ENCODE measurements around the gene PIK3CA. TPM values are rescaled to one million over a fixed set of nuclear protein-coding genes. Genes with fewer than 3 reads are reported as not detected.

PIK3CA gene
- total RNA-seq, 1 experiment from 2014 or later, result 12.0 TPM

- H3K18ac ChIP-seq (ENCODE audit: insufficient read length, low read depth, low read length), result no peak overlapping the region
- no peak overlapping the region for H4K5ac ChIP-seq (ENCODE audit: insufficient read length, low read depth, low read length)
- H3T11ph ChIP-seq (ENCODE audit: low read length), result no peak overlapping the region
- H3K23me2 ChIP-seq (ENCODE audit: insufficient read length, low read depth, low read length, poor library complexity, severe bottlenecking), result no peaks in the 10 kb centered on the region
- H2BK120ac ChIP-seq (ENCODE audit: low read depth, low read length, poor library complexity, severe bottlenecking), result no peak overlapping the region
- H3K14ac ChIP-seq (ENCODE audit: insufficient read depth, low read length), result no peak overlapping the region
- H4K8ac ChIP-seq (replicated peaks; ENCODE audit: insufficient read length, low read depth, low read length), result no peak overlapping the region
- H3K4ac ChIP-seq (ENCODE audit: low read depth, low read length), result no peak overlapping the region
- H3K4me3 Mint-ChIP-seq, result no peak overlapping the region
- H3K56ac ChIP-seq (ENCODE audit: insufficient read length, low read depth, low read length), result no peak overlapping the region
- no peak overlapping the region for H4K91ac ChIP-seq (ENCODE audit: insufficient read length, low read depth, low read length)
- no peak overlapping the region for H2BK20ac ChIP-seq (ENCODE audit: low read depth, low read length, poor library complexity, severe bottlenecking)
- H2AFZ ChIP-seq (ENCODE audit: low read length), result no peak overlapping the region
- H2BK5ac ChIP-seq (ENCODE audit: insufficient read length, low read length), result no peak overlapping the region
- no peaks in the 10 kb centered on the region for H3K9me3 Mint-ChIP-seq
- H3K79me1 ChIP-seq (ENCODE audit: insufficient read depth, low read depth, low read length, poor library complexity, severe bottlenecking), result no peaks in the 10 kb centered on the region
- H3K4me2 ChIP-seq (ENCODE audit: insufficient read depth, insufficient read length, low read length), result no peak overlapping the region
- WGBS (ENCODE audit: extremely low coverage, insufficient read length, low lambda C conversion rate), result no CpG with 5 or more reads among the region's 3 CpGs
- DNase-seq, result no peak
- H2BK15ac ChIP-seq (ENCODE audit: low read depth, low read length), result no peak overlapping the region
- peaks cover 4% of the 10 kb centered on the region; the same call in 1 of the 2 replicates for H3K4me1 ChIP-seq (ENCODE audit: insufficient read depth, low read length)
- no peak overlapping the region for H3K27ac Mint-ChIP-seq
- peaks cover 44 to 49% of the 10 kb centered on the region in 2 experiments for H3K4me1 Mint-ChIP-seq
- no peaks in the 10 kb centered on the region for H3K27me3 ChIP-seq (ENCODE audit: insufficient read depth, low read length)
- no peaks in the 10 kb centered on the region for H3K79me2 ChIP-seq (ENCODE audit: insufficient read depth, low read length)
- H4K20me1 ChIP-seq (ENCODE audit: control insufficient read depth, insufficient read depth, insufficient read length), result no peaks in the 10 kb centered on the region
- H3K9ac ChIP-seq (ENCODE audit: extremely low read depth, insufficient read length, low read length), result no peak overlapping the region
- no peak overlapping the region for H2BK12ac ChIP-seq (ENCODE audit: insufficient read length, low read depth, low read length)
- no peak overlapping the region for H3K27ac ChIP-seq (ENCODE audit: insufficient read length, low read depth, low read length)
- H3K27me3 Mint-ChIP-seq (ENCODE audit: low read depth), result no peaks in the 10 kb centered on the region
- no peaks in the 10 kb centered on the region for H3K9me3 ChIP-seq (ENCODE audit: control insufficient read depth, low read depth, low read length)
- H3K36me3 Mint-ChIP-seq (ENCODE audit: insufficient read depth in 1 of 3, low read depth in 3 of 3), result no peaks in the 10 kb centered on the region
- no peak for TF ChIP-seq CTCF (conservative IDR thresholded peaks at IDR 0.05)
- no peak overlapping the region for H3K23ac ChIP-seq (ENCODE audit: insufficient read length, low read depth, low read length)
- H2AK5ac ChIP-seq (ENCODE audit: insufficient read length, low read length), result no peak overlapping the region
These were observed 44.4 kb downstream of the PIK3CA start for GRCh38 chr3:179192542-179192941.

All from H9 (cell line).